Tibial nerve (tissue), 4 donors: ENCODE measurements around the gene ASTN2. TPM values are rescaled to one million over a fixed set of nuclear protein-coding genes. Genes with fewer than 3 reads are reported as not detected.

ENCODE experiments used
- DNase-seq, 2 donors: peaks; one replicate each; pipeline ENCODE4 v3.0.0-alpha.2; 2019; ENCODE audit warnings: low spot score in 2 of 2
- H3K27ac ChIP-seq, 4 donors: fragments of 200-600 bp; sonication (generic) in 3 of 4; one replicate each; pipeline ENCODE4 v1.5.1; 2017 to 2019; ENCODE audit warnings: mild to moderate bottlenecking in 1 of 4
- H3K27me3 ChIP-seq, 2 donors: fragments of 200-600 bp; sonication (generic) in 1 of 2; one replicate each; pipeline versions ENCODE4 v1.5.1 to v1.6.0; 2017 to 2019
- H3K36me3 ChIP-seq, 3 donors: fragments of 200-600 bp; sonication (generic); one replicate each; pipeline ENCODE4 v1.5.1; 2018 to 2019
- H3K4me1 ChIP-seq, 4 donors: fragments of 200-600 bp; sonication (generic) in 3 of 4; one replicate each; pipeline ENCODE4 v1.5.1; 2017 to 2019
- H3K4me3 ChIP-seq, 4 donors: fragments of 200-600 bp; sonication (generic) in 3 of 4; one replicate each; pipeline ENCODE4 v1.5.1; 2017 to 2019; ENCODE audit warnings: mild to moderate bottlenecking in 1 of 4, moderate library complexity in 1 of 4
- H3K9me3 ChIP-seq, 4 donors: fragments of 200-600 bp; sonication (generic) in 3 of 4; one replicate each; pipeline ENCODE4 v1.5.1; 2017 to 2019
- EP300 ChIP-seq, 2 donors: sonication (generic); formaldehyde crosslinking; IDR thresholded peaks; one replicate each; pipeline ENCODE4 v1.6.1; 2017; ENCODE audit warnings: antibody characterized with exemption in 2 of 2, mild to moderate bottlenecking in 1 of 2
- POLR2A ChIP-seq, 2 donors: fragments of 450-650 bp; IDR thresholded peaks; one replicate each; pipeline ENCODE4 v1.6.1; 2017; ENCODE audit warnings: antibody characterized with exemption in 2 of 2, mild to moderate bottlenecking in 2 of 2, moderate library complexity in 2 of 2
- WGBS, 2 donors: methylation state at CpG; one replicate each; pipeline ENCODE4 v1.1.5; 2018; 5-methylcytosine and 5-hydroxymethylcytosine counted together
- total RNA-seq, 4 donors: library from RNA; depleted of rRNA; stranded (reverse); fragments of >200 nt; gene quantifications; one replicate each; pipeline ENCODE4 v1.1.0, GENCODE V29; 2016
- TF ChIP-seq, protein P1 (sequence below), 5 experiments: fragments of 200-600 bp in 3 of 5; fragments of 450-650 bp in 2 of 5; sonication (generic) in 3 of 5; IDR thresholded peaks; one replicate each; pipeline ENCODE4 v1.5.1; 2016 to 2019; ENCODE audit warnings: antibody characterized with exemption in 5 of 5, mild to moderate bottlenecking in 3 of 5, moderate library complexity in 2 of 5

ASTN2 gene
- total RNA-seq, 4 donors from 2014 or later: 9.0 to 14.9 (median 12.3) TPM

DNA sequence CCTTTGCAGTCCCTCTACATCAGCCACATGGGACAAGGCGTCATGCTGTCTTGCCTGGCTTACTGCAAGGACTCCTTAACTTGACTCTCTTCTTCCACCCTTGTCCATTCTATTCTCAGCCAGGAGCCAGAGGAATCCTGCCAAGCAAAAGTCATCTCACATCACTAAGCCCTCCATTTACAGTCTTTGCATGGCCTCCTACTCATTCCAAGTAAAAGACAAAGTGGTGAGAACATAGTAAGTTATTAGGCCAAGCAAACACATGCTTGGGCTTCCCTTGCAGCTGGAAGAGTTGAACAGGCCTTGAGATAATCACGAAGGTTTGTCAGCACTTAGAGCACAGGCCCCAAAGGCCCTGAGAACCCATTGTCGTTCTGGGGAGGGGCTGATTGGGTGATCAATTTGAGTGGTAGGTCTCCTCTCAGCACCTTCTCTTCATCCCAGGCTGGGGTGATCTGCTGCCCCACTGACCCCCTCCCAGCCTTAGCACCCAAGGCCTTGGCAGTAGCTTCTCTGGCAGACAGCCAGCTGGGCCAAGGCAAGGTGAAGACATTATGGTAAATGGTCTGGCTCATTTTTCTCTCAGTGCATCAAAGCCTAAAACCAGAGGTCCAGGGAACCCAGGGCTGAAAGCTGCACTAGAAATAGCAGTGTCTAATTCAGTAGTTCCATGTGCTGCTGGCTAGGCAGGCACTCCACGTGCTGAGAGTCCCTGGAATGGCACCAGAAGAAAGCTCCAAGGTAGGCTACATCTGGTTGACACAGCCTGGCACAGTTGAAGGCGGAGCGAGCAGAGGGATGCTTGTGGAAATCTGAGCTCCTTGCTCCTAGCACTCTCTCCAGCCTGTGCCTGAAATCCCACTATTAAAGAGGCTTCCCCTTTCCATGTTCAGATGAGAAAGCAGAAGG lies 121.4 kb downstream of the ASTN2 start:
- DNase-seq: no peak
- no peaks in the 10 kb centered on the region for H3K27me3 ChIP-seq
- TF ChIP-seq POLR2A (IDR thresholded peaks at IDR 0.05) (no peak), EP300 (IDR thresholded peaks at IDR 0.05) (no peak)
- TF ChIP-seq, protein P1, sequence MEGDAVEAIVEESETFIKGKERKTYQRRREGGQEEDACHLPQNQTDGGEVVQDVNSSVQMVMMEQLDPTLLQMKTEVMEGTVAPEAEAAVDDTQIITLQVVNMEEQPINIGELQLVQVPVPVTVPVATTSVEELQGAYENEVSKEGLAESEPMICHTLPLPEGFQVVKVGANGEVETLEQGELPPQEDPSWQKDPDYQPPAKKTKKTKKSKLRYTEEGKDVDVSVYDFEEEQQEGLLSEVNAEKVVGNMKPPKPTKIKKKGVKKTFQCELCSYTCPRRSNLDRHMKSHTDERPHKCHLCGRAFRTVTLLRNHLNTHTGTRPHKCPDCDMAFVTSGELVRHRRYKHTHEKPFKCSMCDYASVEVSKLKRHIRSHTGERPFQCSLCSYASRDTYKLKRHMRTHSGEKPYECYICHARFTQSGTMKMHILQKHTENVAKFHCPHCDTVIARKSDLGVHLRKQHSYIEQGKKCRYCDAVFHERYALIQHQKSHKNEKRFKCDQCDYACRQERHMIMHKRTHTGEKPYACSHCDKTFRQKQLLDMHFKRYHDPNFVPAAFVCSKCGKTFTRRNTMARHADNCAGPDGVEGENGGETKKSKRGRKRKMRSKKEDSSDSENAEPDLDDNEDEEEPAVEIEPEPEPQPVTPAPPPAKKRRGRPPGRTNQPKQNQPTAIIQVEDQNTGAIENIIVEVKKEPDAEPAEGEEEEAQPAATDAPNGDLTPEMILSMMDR (IDR thresholded peaks at IDR 0.05): no peak

GRCh38 chr9:117290856-117291622 lies 123.8 kb downstream of the ASTN2 start:
- no peak for DNase-seq
- Histone ChIP-seq H3K9me3 (no peaks in the 10 kb centered on the region), H3K27ac (no peak overlapping the region), H3K4me1 (no peaks in the 10 kb centered on the region), H3K27me3 (no peaks in the 10 kb centered on the region), H3K36me3 (no peaks in the 10 kb centered on the region), H3K4me3 (no peak overlapping the region)
- no peak for TF ChIP-seq POLR2A (IDR thresholded peaks at IDR 0.05)
- no peak for TF ChIP-seq EP300 (IDR thresholded peaks at IDR 0.05)
- TF ChIP-seq, protein P1 (IDR thresholded peaks at IDR 0.05): no peak
- WGBS, 2 donors: 74 to 79% methylated on average over 11 to 14 of the region's 14 CpGs

More for the DNA sequence above, 121.4 kb downstream of the ASTN2 start:
- H3K4me1 ChIP-seq: no peaks in the 10 kb centered on the region
- no peaks in the 10 kb centered on the region for H3K36me3 ChIP-seq
- H3K4me3 ChIP-seq: no peak overlapping the region
- H3K27ac ChIP-seq: no peak overlapping the region
- H3K9me3 ChIP-seq: no peaks in the 10 kb centered on the region
- WGBS, 2 donors: 68 to 73% methylated on average over 6 of the region's 6 CpGs

DNA sequence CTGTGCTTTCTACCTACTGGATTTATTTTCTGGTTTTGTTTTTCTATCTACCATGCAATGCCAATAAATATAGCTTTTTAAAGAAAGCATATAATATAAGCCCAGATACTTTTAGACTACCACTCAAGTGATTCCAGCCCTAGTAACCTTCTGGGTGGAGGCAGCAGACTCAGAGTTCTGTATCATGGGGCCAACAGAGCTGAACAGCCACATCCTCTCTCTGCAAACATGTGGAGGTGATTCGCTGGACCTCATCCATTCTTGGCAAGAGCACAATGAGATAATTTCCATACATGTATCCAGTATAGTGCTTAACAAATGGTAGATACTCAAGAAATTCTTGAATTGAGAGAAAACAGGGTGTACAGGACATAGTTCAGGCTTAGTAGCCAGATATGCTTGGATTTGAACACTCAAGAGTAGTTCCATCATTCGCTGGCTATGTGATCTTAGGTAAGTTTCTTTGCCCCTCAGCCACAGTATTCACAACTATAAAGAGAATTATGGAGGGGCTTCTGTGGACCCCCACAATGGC lies 124.5 kb downstream of the ASTN2 start:
- WGBS, 2 donors: 71 to 85% methylated on average over 2 of the region's 2 CpGs
- no peak overlapping the region for H3K27ac ChIP-seq

GRCh38 chr9:117286245-117286644 lies 128.6 kb downstream of the ASTN2 start:
- Histone ChIP-seq H3K27me3 (no peaks in the 10 kb centered on the region), H3K4me1 (no peaks in the 10 kb centered on the region), H3K9me3 (no peaks in the 10 kb centered on the region), H3K27ac (no peak overlapping the region), H3K36me3 (no peaks in the 10 kb centered on the region), H3K4me3 (no peak overlapping the region)
- TF ChIP-seq POLR2A (IDR thresholded peaks at IDR 0.05): no peak
- TF ChIP-seq, protein P1 (IDR thresholded peaks at IDR 0.05): no peak
- no peak for TF ChIP-seq EP300 (IDR thresholded peaks at IDR 0.05)
- no peak for DNase-seq
- 64 to 67% methylated on average over 5 of the region's 5 CpGs for WGBS, 2 donors

More for the DNA sequence above, 124.5 kb downstream of the ASTN2 start:
- Histone ChIP-seq H3K4me1 (no peaks in the 10 kb centered on the region), H3K36me3 (no peaks in the 10 kb centered on the region), H3K4me3 (no peak overlapping the region), H3K27me3 (no peaks in the 10 kb centered on the region), H3K9me3 (no peaks in the 10 kb centered on the region)
- TF ChIP-seq, protein P1 (IDR thresholded peaks at IDR 0.05): no peak
- no peak for TF ChIP-seq EP300 (IDR thresholded peaks at IDR 0.05)
- TF ChIP-seq POLR2A (IDR thresholded peaks at IDR 0.05): no peak
- no peak for DNase-seq
